H9 (cell line): ENCODE results near the gene CCDC60. TPM values are rescaled to one million over a fixed set of nuclear protein-coding genes. Genes with fewer than 3 reads are reported as not detected.

Source experiments
- DNase-seq: peaks from one replicate; pipeline ENCODE4 v3.0.0-alpha.2; 2017
- H2AFZ ChIP-seq: one replicate; pipeline ENCODE4 v1.6.1; 2013; ENCODE audit warnings: mild to moderate bottlenecking, low read length, control low read depth, moderate library complexity
- H2AK5ac ChIP-seq: 2 replicates; pipeline ENCODE4 v1.6.1; 2013; ENCODE audit warnings: low read length, control low read depth, mixed read lengths; ENCODE audit not compliant: insufficient read length
- H2BK120ac ChIP-seq: one replicate; pipeline ENCODE4 v1.6.1; 2013; ENCODE audit warnings: low read depth, mild to moderate bottlenecking, low read length, control low read depth, inconsistent platforms; ENCODE audit not compliant: poor library complexity, severe bottlenecking
- H2BK12ac ChIP-seq: 2 replicates; pipeline ENCODE4 v1.6.1; 2013; ENCODE audit warnings: low read length, control low read depth, mixed read lengths, low read depth; ENCODE audit not compliant: insufficient read length
- H2BK15ac ChIP-seq: 2 replicates; pipeline ENCODE4 v1.6.1; 2013; ENCODE audit warnings: low read depth, low read length, control low read depth
- H2BK20ac ChIP-seq: one replicate; pipeline ENCODE4 v1.6.1; 2013; ENCODE audit warnings: low read depth, mild to moderate bottlenecking, low read length, control low read depth, inconsistent platforms; ENCODE audit not compliant: poor library complexity, severe bottlenecking
- H2BK5ac ChIP-seq: 2 replicates; pipeline ENCODE4 v1.6.1; 2013; ENCODE audit warnings: low read length, control low read depth, mixed read lengths; ENCODE audit not compliant: insufficient read length
- H3K14ac ChIP-seq: 2 replicates; pipeline ENCODE4 v1.6.1; 2013; ENCODE audit warnings: low read length, control low read depth; ENCODE audit not compliant: insufficient read depth
- H3K18ac ChIP-seq: 2 replicates; pipeline ENCODE4 v1.6.1; 2013; ENCODE audit warnings: low read depth, mild to moderate bottlenecking, mixed read lengths, low read length, control low read depth; ENCODE audit not compliant: insufficient read length
- H3K23ac ChIP-seq: 2 replicates; pipeline ENCODE4 v1.6.1; 2013; ENCODE audit warnings: low read length, control low read depth, mixed read lengths, low read depth; ENCODE audit not compliant: insufficient read length
- H3K23me2 ChIP-seq: 2 replicates; pipeline ENCODE4 v1.6.1; 2013; ENCODE audit warnings: low read depth, mild to moderate bottlenecking, mixed read lengths, low read length, control low read depth; ENCODE audit not compliant: insufficient read length, poor library complexity, severe bottlenecking
- H3K27ac ChIP-seq: 2 replicates; pipeline ENCODE4 v1.5.1; 2013; ENCODE audit warnings: low read length, control low read depth, mixed read lengths, low read depth; ENCODE audit not compliant: insufficient read length
- H3K27me3 ChIP-seq: 2 replicates; pipeline ENCODE4 v1.6.1; 2013; ENCODE audit warnings: low read length, control low read depth, inconsistent platforms; ENCODE audit not compliant: insufficient read depth
- H3K4ac ChIP-seq: 2 replicates; pipeline ENCODE4 v1.6.1; 2013; ENCODE audit warnings: low read depth, mild to moderate bottlenecking, control low read depth, inconsistent platforms, low read length, moderate library complexity
- H3K4me1 ChIP-seq: 2 replicates; pipeline ENCODE4 v1.6.1; 2013; ENCODE audit warnings: low read length, control low read depth, inconsistent platforms; ENCODE audit not compliant: insufficient read depth
- H3K4me2 ChIP-seq: 2 replicates; pipeline ENCODE4 v1.6.1; 2013; ENCODE audit warnings: low read length, control low read depth, mixed read lengths; ENCODE audit not compliant: insufficient read length, insufficient read depth
- H3K56ac ChIP-seq: 2 replicates; pipeline ENCODE4 v1.6.1; 2013; ENCODE audit warnings: low read depth, mild to moderate bottlenecking, mixed read lengths, low read length, control low read depth; ENCODE audit not compliant: insufficient read length
- H3K79me1 ChIP-seq: 2 replicates; pipeline ENCODE4 v1.6.1; 2013; ENCODE audit warnings: low read depth, mild to moderate bottlenecking, moderate library complexity, low read length, control low read depth, inconsistent platforms; ENCODE audit not compliant: insufficient read depth, poor library complexity, severe bottlenecking
- H3K79me2 ChIP-seq: 2 replicates; pipeline ENCODE4 v1.6.1; 2013; ENCODE audit warnings: low read length, control low read depth, inconsistent platforms; ENCODE audit not compliant: insufficient read depth
- H3K9ac ChIP-seq: 2 replicates; pipeline ENCODE4 v1.6.1; 2013; ENCODE audit warnings: low read length, control low read depth, mixed read lengths; ENCODE audit not compliant: insufficient read length; ENCODE audit errors: extremely low read depth
- H3K9me3 ChIP-seq: one replicate; pipeline ENCODE4 v1.6.1; 2013; ENCODE audit warnings: low read depth, low read length, inconsistent platforms; ENCODE audit not compliant: control insufficient read depth
- H3T11ph ChIP-seq: one replicate; pipeline ENCODE4 v1.6.1; 2013; ENCODE audit warnings: mild to moderate bottlenecking, low read length, control low read depth, inconsistent platforms
- H4K20me1 ChIP-seq: one replicate; pipeline ENCODE4 v1.6.1; 2013; ENCODE audit not compliant: control insufficient read depth, insufficient read length, insufficient read depth
- H4K5ac ChIP-seq: 2 replicates; pipeline ENCODE4 v1.6.1; 2013; ENCODE audit warnings: low read depth, mild to moderate bottlenecking, mixed read lengths, low read length, control low read depth; ENCODE audit not compliant: insufficient read length
- H4K8ac ChIP-seq: replicated peaks from 2 replicates; pipeline ENCODE4 v1.6.1; 2013; ENCODE audit warnings: low read length, control low read depth, mixed read lengths, low read depth; ENCODE audit not compliant: insufficient read length
- H4K91ac ChIP-seq: 2 replicates; pipeline ENCODE4 v1.6.1; 2013; ENCODE audit warnings: low read depth, mild to moderate bottlenecking, moderate library complexity, mixed read lengths, low read length, control low read depth; ENCODE audit not compliant: insufficient read length
- H3K27ac Mint-ChIP-seq, 3 experiments: 2 replicates in 2 of 3; 3 replicates in 1 of 3; pipeline ENCODE4 v1.8.0; 2020 to 2021; ENCODE audit warnings: mixed read lengths in 3 of 3, mild to moderate bottlenecking in 1 of 3, moderate library complexity in 1 of 3
- H3K27me3 Mint-ChIP-seq: 2 replicates; pipeline ENCODE4 v1.8.0; 2021; ENCODE audit warnings: low read depth, mild to moderate bottlenecking, moderate library complexity, mixed read lengths
- H3K36me3 Mint-ChIP-seq, 3 experiments: 2 replicates in 2 of 3; 3 replicates in 1 of 3; pipeline ENCODE4 v1.8.0; 2020 to 2021; ENCODE audit warnings: low read depth in 3 of 3, mixed read lengths in 3 of 3; ENCODE audit not compliant: insufficient read depth in 1 of 3
- H3K4me1 Mint-ChIP-seq, 2 experiments: 2 replicates each; pipeline ENCODE4 v1.8.0; 2020; ENCODE audit warnings: mixed read lengths in 2 of 2
- H3K4me3 Mint-ChIP-seq, 2 experiments: 2 replicates in 1 of 2; 3 replicates in 1 of 2; pipeline ENCODE4 v1.8.0; 2020 to 2021; ENCODE audit warnings: mild to moderate bottlenecking in 2 of 2, mixed read lengths in 2 of 2, moderate library complexity in 1 of 2
- H3K9me3 Mint-ChIP-seq, 2 experiments: 2 replicates in 1 of 2; 3 replicates in 1 of 2; pipeline ENCODE4 v1.8.0; 2020; ENCODE audit warnings: mild to moderate bottlenecking in 2 of 2, mixed read lengths in 2 of 2, moderate library complexity in 1 of 2
- WGBS: extraction: QIAGEN DNeasy Blood & Tissue Kit; methylation state at CpG from one replicate; pipeline ENCODE4 v1.1.7; 2013; ENCODE audit warnings: missing lambda C conversion rate, low lambda C conversion rate, mixed read lengths; ENCODE audit not compliant: insufficient read length; ENCODE audit errors: extremely low coverage; 5-methylcytosine and 5-hydroxymethylcytosine counted together
- total RNA-seq: library from RNA; stranded (reverse); gene quantifications from 2 replicates; pipeline ENCODE4 v1.2.1, GENCODE V29; 2021
- TF ChIP-seq, protein P1 (sequence below): fragments of 200-600 bp; sonication (generic); conservative IDR thresholded peaks from 3 replicates; pipeline ENCODE4 v1.8.0; 2021; ENCODE audit warnings: antibody characterized with exemption, mild to moderate bottlenecking

Gene CCDC60
- total RNA-seq, 1 experiment from 2014 or later: 0.44 TPM

DNA sequence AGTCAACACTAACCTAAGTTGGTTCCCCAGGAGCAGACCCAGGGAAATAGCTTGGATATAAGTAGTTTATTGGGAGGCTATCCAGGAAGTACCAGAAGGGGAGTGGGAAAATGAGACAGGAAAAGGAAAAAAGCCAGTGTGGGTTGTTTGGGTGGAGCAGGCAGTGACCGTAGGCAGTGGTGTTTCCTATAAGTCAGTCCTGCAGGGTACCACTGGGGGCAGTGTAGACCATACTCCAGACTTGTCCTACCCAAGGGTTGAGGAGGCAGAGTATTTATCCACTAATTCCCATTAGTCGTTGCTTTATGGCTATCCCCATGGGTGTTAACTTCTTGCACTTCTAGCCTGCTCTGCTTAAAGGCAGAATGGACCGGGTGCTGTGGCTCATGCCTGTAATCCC lies 6.4 kb upstream of the CCDC60 start:
- H3K23me2 ChIP-seq: no peaks in the 10 kb centered on the region
- H3K23ac ChIP-seq: no peak overlapping the region
- Mint-ChIP-seq H3K4me1 (no peaks in the 10 kb centered on the region), H3K36me3 (no peaks in the 10 kb centered on the region), H3K9me3 (no peaks in the 10 kb centered on the region; a peak in 1 of 5 replicates), H3K27me3 (peaks cover 35% of the 10 kb centered on the region), H3K4me3 (no peak overlapping the region), H3K27ac (no peak overlapping the region)
- no peaks in the 10 kb centered on the region; the same call in 1 of the 2 replicates for H3K27me3 ChIP-seq
- H3K14ac ChIP-seq: no peak overlapping the region
- no peak overlapping the region for H3K18ac ChIP-seq
- TF ChIP-seq, protein P1, sequence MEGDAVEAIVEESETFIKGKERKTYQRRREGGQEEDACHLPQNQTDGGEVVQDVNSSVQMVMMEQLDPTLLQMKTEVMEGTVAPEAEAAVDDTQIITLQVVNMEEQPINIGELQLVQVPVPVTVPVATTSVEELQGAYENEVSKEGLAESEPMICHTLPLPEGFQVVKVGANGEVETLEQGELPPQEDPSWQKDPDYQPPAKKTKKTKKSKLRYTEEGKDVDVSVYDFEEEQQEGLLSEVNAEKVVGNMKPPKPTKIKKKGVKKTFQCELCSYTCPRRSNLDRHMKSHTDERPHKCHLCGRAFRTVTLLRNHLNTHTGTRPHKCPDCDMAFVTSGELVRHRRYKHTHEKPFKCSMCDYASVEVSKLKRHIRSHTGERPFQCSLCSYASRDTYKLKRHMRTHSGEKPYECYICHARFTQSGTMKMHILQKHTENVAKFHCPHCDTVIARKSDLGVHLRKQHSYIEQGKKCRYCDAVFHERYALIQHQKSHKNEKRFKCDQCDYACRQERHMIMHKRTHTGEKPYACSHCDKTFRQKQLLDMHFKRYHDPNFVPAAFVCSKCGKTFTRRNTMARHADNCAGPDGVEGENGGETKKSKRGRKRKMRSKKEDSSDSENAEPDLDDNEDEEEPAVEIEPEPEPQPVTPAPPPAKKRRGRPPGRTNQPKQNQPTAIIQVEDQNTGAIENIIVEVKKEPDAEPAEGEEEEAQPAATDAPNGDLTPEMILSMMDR: peak; percentile 79
- H2AFZ ChIP-seq: no peak overlapping the region
- H2BK120ac ChIP-seq: no peak overlapping the region
- no CpG with 5 or more reads among the region's 3 CpGs for WGBS
- H4K8ac ChIP-seq: no peak overlapping the region
- H3K4ac ChIP-seq: no peak overlapping the region
- H2BK15ac ChIP-seq: no peak overlapping the region
- H3K56ac ChIP-seq: no peak overlapping the region
- no peak overlapping the region for H2BK12ac ChIP-seq
- H4K20me1 ChIP-seq: no peaks in the 10 kb centered on the region
- no peak overlapping the region for H3T11ph ChIP-seq
- H2BK5ac ChIP-seq: no peak overlapping the region
- no peaks in the 10 kb centered on the region for H3K79me2 ChIP-seq
- H4K91ac ChIP-seq: no peak overlapping the region
- no peak overlapping the region for H3K9ac ChIP-seq
- H3K4me2 ChIP-seq: no peak overlapping the region
- H2BK20ac ChIP-seq: no peak overlapping the region
- no peak overlapping the region for H3K27ac ChIP-seq
- no peaks in the 10 kb centered on the region for H3K79me1 ChIP-seq
- peak; percentile 82 for DNase-seq
- no peak overlapping the region for H2AK5ac ChIP-seq
- no peak overlapping the region for H4K5ac ChIP-seq
- H3K9me3 ChIP-seq: no peaks in the 10 kb centered on the region
- H3K4me1 ChIP-seq: no peaks in the 10 kb centered on the region
